HG03432 (cell line): Measurements from ENCODE around the gene PCYT2.

Experiments
- ATAC-seq: cut with Tn5 transposase; IDR thresholded peaks from one replicate; pipeline ENCODE4 v1.9.1; 2021; ENCODE audit warnings: mild to moderate bottlenecking, moderate library complexity; ENCODE audit not compliant: unreplicated experiment

PCYT2 gene

DNA sequence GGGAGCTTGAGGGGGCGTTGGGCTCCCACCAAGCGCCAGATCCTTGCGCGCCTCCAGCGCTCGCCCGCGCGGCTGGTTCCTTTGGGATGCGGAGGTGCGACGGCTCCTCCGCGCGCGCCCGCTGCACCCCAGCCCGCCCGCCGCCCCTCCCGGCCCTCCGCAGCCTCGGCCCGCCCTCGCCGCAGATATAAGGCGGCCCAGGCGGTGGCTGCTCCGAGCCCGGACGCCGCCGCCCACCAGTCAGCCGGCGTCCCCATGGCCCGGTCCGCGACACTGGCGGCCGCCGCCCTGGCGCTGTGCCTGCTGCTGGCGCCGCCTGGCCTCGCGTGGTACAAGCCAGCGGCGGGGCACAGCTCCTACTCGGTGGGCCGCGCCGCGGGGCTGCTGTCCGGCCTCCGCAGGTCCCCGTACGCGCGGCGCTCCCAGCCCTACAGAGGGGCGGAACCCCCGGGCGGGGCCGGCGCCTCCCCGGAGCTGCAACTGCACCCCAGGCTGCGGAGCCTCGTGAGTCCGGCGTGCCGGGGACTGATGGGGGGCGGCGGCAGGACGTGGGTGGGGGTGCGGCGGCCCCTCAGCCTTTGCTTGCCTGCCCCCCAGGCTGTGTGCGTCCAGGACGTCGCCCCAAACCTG lies 9.1 kb downstream of the PCYT2 start, which contains the start of gene NPB:
Gene NPB, plus strand, starts transcription at position 216 of the 630 bp plus-strand sequence. Its CDS starts 40 bp downstream, at position 256.
- ATAC-seq, result no peak

DNA sequence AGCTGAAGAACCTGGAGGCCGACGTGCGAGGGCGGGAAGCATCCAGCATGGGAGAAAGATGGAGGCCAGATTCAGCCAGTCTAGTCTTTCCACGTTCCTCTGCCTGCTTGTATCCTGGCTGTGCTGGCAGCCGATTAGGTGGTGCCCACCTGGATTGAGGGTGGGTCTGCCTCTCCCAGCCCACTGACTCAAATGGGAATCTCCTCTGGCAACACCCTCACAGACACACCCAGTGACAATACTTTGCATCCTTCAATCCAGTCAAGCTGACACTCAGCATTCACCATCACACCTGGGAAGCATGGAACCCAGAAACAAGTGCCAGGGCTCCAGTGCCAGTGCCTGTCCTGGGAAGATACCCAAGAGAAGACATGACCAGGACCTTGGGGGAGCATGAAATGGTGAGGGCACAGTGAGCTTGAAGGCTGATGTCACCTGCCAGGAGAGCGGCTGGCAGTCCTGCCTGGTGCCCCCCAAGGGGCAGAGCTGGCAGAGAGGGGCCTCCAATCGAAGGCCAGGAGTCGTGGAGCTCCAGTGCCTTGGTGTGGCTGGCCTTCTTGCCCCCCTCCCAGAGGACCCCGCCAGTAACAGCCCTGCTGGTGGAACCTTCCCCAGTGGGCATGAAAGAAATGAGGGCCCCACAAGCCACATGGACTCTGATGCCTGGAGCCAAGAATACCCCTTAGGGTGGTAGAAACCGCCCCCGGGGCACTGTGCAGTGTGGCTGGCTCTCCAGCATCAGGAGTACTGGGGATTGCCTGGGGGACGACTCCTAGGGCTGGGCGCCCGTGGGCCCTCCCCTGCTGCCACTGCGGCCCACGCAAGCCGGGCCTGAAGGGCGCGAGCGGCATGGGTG lies 9.8 kb downstream of the PCYT2 start:
- ATAC-seq, result no peak

DNA sequence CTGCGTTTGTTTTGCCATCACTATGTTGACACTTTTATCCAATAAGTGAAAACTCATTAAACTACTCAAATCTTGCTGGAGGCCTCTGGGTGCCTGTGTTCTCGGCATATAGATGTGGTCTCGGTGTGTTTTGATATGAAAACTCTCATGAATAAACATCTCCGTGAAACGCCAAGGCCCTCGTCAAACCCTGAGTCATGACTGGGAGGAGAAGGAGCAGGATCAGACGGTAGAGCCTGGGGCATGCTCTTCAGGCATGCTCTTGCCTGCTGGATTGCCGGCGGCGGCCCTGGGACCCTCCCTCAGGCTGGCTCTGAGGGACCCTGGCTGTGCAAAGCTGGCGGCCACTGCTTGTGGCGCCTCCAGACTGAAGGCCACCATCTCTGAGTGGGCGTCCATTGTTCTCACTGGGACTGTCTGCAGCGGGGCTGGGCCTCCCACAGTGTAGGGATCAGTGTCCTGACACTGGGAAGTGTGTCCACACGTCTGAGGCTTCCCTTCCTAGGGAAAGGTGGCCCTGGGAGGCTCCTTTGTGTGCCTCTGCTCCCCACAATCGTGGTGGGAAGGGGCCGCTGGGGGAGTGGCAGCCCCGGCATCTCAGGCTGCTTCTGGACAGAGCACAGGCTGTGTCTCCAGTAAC lies 10.9 kb downstream of the PCYT2 start:
- no peak for ATAC-seq

- no peak for ATAC-seq
Observed at GRCh38 chr17:81899514-81900166, 11.6 kb downstream of the PCYT2 start.

- no peak for ATAC-seq
Observed at GRCh38 chr17:81898885-81899284, 12.3 kb downstream of the PCYT2 start.

GRCh38 chr17:81898029-81898866 lies 13.0 kb downstream of the PCYT2 start:
- no peak for ATAC-seq

- ATAC-seq, result no peak
Observed at GRCh38 chr17:81895400-81895799, 15.8 kb downstream of the PCYT2 start.

DNA sequence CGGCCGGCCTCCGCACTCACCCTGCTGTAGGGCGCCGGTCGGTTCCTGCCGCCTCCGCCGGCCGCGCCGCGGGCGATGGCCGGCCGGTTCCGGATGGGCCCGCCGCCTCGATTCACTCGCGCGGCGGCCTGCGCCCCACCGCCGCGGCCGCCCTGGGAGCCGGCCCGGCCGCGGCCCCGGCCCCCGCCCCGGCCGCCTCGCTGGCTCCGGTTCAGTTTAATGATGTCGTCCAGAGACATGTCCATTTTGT lies 20.0 kb downstream of the PCYT2 start:
- peak; percentile 26 for ATAC-seq

DNA sequence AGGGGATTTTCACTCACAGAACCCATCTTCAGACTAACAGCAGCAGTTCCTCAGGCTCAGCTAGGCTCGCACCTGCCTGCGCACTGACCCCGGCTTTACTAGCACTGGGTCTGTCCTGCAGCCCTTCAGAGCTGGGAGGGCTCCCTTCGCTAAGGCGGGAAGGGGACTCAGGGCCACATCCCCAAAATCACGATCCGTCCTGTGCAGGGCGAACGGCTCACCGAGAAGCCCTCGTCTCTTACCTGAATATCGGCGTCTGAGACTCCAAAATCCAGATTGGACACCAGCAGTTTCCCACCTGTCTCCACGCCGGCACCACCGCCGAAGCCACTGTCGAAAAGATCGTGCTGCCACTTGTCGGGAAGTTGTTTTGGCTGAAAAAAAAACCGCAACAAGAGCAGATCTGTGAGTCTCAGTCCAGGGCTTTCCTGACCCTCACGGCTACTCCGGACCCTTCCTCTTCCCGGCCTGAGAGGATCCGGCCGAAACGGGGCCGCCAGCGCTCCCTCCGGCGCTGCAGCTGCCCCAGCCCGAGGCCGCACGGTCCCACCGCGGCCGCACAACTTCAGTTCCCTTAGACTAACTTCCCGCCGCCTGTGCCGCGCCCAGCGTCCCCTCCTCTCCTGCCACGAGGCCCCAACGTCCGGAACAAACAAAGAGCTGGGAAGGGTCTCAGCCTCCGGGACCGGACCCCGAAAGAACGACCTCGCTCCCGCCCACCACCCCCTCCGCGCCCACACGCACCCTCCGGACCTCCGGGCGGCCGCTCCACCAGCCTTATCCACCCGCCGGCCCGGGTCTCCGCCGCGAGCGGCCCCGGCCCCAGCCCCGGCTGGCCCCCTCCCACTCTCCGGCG lies 20.5 kb downstream of the PCYT2 start:
- no peak for ATAC-seq

- no peak for ATAC-seq
Observed at GRCh38 chr17:81889602-81890001, 21.6 kb downstream of the PCYT2 start.

GRCh38 chr17:81888988-81889595 lies 22.1 kb downstream of the PCYT2 start:
- no peak for ATAC-seq

GRCh38 chr17:81888105-81888987 lies 22.9 kb downstream of the PCYT2 start:
- ATAC-seq, result no peak

GRCh38 chr17:81885869-81886548 lies 25.2 kb downstream of the PCYT2 start:
- ATAC-seq, result no peak

- ATAC-seq, result no peak
Observed at GRCh38 chr17:81885454-81885853, 25.7 kb downstream of the PCYT2 start.

GRCh38 chr17:81884968-81885367 lies 26.2 kb downstream of the PCYT2 start:
- ATAC-seq, result no peak

- no peak for ATAC-seq
Observed at GRCh38 chr17:81884520-81884919, 26.7 kb downstream of the PCYT2 start.

DNA sequence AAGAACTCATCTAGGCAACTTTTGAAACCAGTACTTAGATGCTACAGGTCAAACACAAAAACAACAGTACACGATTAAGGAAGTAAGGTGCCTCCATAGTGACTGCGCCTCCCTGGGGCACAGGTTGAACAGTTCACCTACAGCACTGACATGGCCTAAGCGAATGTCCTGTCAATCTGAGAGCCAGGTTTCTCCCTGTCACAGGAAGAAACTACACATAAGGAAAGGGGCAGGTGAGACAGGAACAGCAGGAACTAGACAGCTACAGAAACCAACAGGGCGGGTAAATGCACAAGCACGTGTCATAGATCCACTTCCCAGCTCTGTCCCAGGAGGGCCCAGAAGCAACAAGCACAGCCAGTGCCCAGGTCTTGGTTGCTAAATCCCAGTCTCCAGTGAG lies 32.1 kb downstream of the PCYT2 start:
- no peak for ATAC-seq

DNA sequence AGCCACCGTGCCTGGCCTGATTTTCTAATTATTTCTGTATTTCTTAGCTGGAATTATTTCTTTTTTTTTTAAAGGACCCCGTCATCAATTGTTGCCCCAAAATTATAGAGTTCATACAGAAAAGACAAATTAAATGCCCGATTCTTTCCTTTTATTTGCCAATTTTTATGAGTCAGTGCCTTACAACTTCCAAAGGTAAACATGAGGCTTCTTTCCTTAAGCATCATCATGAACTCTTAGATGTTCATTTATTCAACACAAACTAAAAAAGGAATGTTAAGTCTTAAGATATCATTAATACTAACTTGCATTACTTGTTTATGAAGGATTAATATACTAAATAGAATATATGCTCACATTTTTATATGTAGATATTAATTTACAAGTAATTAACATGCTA lies 32.9 kb downstream of the PCYT2 start:
- ATAC-seq, result no peak
